ENCODE results near the gene TOR1AIP2.

TOR1AIP2 gene

GRCh38 chr1:179798213-179798863 is 79.3 kb downstream of the TOR1AIP2 start:
- TF ChIP-seq, protein P1, sequence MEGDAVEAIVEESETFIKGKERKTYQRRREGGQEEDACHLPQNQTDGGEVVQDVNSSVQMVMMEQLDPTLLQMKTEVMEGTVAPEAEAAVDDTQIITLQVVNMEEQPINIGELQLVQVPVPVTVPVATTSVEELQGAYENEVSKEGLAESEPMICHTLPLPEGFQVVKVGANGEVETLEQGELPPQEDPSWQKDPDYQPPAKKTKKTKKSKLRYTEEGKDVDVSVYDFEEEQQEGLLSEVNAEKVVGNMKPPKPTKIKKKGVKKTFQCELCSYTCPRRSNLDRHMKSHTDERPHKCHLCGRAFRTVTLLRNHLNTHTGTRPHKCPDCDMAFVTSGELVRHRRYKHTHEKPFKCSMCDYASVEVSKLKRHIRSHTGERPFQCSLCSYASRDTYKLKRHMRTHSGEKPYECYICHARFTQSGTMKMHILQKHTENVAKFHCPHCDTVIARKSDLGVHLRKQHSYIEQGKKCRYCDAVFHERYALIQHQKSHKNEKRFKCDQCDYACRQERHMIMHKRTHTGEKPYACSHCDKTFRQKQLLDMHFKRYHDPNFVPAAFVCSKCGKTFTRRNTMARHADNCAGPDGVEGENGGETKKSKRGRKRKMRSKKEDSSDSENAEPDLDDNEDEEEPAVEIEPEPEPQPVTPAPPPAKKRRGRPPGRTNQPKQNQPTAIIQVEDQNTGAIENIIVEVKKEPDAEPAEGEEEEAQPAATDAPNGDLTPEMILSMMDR (IDR thresholded peaks at IDR 0.05; ENCODE audit: low read depth, low read length), result no peak
- DNase-seq (ENCODE audit: extremely low read depth, low read depth), result no peak

DNA sequence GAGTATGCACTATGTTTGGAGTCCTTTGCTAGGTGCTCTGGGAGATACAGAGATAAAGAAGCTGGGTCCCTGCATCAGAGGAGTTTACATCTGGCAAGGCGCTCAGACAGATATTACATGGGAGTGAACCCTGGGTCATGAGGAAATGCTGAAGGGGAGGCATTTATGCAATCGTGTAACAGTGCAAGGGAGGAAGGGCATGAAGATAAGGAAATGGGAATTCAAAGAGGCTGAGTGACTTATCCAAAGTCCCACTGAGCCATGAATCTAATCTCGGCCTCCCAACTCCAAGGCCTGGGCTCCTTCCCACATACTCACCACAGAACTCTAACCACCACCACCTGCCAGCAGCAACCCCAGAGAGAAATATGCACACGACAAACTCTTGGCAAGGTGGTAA is 82.9 kb downstream of the TOR1AIP2 start:
- TF ChIP-seq, protein P1 (IDR thresholded peaks at IDR 0.05; ENCODE audit: low read depth, low read length), result no peak
- no peak for DNase-seq (ENCODE audit: extremely low read depth, low read depth)

GRCh38 chr1:179794146-179794545 is 83.5 kb downstream of the TOR1AIP2 start:
- no peak for DNase-seq (ENCODE audit: extremely low read depth, low read depth)
- TF ChIP-seq, protein P1 (IDR thresholded peaks at IDR 0.05; ENCODE audit: low read depth, low read length), result no peak

DNA sequence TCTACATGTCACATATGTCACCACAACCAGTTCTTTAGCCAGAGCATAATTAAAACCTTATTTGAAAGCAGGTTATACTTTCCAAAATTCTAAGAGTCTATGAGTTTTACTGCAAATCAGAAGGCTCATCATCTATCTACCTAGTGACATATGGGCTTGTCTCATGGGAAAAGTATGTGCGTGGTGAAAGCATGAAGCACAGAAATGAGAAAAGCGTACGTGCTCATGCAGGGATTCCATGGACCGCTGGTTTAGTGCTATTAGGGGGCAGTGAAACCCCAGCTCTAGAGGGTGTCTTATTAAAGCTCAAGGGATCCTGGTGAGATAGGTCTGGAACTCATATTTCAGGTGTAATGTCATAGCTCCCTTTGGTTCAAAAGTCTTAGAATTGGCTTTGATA is 84.3 kb downstream of the TOR1AIP2 start:
- DNase-seq (ENCODE audit: extremely low read depth, low read depth), result no peak

More for the DNA sequence above, 84.3 kb downstream of the TOR1AIP2 start:
- TF ChIP-seq, protein P1 (IDR thresholded peaks at IDR 0.05; ENCODE audit: low read depth, low read length), result no peak

Data from AG09319 (cell line).